GM21447 (cell line): ENCODE measurements around the gene TWNK.
"Not testable (repeated sequence)": the region's sequence is repeated elsewhere in the genome, so short reads cannot be mapped to it uniquely, and the experiment has no call there.

Experiments used
- ATAC-seq: cut with Tn5 transposase; IDR thresholded peaks from one replicate; pipeline ENCODE4 v1.9.1; 2021; ENCODE audit not compliant: unreplicated experiment

Gene TWNK

DNA sequence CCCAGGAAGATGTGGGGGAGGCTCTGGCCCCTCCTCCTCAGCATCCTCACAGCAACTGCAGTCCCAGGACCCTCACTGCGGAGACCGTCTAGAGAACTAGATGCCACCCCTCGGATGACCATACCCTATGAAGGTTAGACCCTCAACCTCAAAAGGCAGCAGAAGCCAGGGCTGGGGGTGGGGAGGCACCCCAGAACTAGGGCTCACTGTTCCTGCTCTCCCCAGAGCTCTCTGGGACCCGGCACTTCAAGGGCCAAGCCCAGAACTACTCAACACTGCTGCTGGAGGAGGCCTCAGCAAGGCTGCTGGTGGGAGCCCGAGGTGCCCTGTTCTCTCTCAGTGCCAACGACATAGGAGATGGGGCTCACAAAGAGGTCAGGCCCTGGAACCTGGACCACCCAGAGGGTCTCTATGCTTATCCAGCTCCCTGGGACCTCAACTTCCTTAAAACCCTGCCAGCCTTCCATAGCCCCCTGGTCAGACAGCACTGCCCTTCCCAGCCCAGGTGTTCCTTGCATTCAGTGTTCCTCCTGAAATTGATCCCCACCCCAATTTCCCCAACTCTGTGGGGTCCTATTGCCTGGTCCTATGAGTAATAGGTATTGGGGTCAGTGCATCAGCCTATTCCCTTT is 14.3 kb upstream of the TWNK start:
- no peak for ATAC-seq

DNA sequence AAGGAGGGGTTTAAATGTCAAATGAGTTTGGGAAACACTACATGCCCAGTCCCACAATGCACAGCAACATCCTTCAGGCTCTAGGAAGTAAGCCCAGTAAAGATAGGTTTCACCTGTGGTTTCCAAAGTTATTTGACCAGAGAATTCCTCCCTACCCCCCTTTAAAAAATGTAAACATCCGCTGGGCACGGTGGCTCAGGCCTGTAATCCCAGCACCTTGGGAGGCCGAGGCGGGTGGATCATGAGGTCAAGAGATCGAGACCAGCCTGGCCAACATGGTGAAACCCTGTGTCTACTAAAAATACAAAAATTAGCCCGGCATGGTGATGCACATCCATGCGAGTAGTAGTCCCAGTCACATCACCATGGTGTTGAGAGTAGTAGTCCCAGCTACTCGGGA is 11.9 kb upstream of the TWNK start:
- ATAC-seq, result not testable (repeated sequence)

DNA sequence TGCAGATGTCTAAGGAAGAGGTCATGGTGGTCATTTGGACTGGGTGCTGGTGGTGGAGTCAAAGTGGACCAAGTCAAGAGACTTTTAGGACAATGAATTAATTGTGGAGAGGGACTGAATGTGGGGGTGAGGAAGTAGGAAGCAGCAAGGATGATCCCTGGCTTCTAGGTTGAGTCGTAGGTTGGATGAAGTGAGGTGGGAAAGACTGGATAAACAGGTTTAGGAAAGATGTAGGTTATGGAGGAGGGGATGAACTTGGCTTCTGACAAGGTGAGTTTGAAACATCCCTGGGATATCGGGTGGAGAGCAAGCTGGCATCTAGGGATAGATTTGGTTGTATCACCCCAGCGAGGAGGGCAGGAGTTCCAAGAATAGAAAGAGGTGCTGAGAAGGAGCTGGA is 10.4 kb upstream of the TWNK start:
- no peak for ATAC-seq

DNA sequence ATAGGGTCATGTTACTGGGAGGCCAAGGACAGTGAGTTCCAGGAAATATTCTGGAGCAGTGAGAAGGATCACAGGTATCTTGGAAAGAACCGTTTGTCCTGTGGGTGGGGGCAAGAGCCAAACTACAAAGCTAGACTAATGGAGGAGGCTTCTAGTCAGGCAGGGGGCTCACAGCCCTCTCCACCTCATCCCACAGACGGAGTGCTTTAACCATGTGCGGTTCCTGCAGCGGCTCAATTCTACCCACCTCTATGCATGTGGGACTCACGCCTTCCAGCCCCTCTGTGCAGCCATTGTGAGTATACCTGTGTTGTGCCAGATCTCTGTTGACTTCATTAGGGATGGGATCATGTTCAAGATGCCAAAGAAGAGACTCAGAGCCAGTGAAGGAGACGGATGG is 9.9 kb upstream of the TWNK start:
- no peak for ATAC-seq

DNA sequence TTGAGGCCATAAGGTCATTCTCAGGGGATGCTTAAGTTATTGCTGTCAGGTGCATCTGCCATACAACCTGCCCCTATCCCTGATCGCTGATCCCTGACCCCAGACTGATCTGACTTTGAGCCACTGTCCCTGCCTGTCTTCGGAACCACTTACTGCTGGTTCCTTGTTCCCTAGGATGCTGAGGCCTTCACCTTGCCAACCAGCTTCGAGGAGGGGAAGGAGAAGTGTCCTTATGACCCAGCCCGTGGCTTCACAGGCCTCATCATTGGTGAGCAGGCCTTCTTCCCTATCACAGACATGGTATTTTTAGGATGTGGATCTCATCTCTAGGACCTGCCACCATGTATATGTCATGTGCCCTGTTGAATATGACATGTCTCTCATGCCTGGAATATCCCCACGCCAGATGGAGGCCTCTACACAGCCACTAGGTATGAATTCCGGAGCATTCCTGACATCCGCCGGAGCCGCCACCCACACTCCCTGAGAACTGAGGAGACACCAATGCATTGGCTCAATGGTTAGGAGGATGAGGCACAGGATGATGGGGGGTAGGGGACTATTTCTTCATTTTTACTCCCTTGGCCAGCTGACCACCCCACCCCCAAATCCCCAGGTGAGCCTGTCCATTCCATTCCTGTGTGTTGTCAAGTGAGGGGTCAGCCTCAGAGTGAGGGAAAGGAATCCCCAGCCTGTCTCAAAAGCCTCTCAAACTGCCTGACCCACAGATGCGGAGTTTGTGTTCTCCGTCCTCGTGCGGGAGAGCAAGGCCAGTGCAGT is 9.0 kb upstream of the TWNK start:
- ATAC-seq, result no peak

DNA sequence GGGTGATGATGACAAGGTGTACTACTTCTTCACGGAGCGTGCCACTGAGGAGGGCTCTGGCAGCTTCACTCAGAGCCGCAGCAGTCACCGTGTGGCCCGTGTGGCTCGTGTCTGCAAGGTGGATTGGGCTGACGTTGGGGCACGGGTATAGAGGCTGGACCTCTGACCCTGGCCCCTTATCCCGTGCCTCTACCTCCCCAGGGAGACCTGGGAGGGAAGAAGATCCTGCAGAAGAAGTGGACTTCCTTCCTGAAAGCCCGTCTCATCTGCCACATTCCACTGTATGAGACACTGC is 8.5 kb upstream of the TWNK start:
- ATAC-seq, result no peak

DNA sequence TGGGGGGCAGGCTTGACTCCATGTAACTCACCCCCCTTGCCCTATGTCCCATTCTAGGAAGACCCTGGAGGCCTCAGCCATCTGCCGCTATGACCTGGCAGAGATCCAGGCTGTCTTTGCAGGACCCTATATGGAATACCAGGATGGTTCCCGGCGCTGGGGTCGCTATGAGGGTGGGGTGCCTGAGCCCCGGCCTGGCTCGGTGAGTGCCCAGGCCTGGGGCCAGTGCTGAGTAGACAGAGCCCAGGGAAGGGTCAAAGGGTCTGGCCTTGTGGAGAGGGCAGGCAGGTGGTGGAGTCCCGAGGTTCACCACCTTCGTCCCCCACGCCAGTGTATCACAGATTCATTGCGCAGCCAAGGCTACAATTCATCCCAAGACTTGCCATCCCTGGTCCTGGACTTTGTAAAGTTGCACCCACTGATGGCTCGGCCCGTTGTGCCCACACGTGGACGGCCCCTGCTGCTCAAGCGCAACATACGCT is 7.5 kb upstream of the TWNK start:
- no peak for ATAC-seq

DNA sequence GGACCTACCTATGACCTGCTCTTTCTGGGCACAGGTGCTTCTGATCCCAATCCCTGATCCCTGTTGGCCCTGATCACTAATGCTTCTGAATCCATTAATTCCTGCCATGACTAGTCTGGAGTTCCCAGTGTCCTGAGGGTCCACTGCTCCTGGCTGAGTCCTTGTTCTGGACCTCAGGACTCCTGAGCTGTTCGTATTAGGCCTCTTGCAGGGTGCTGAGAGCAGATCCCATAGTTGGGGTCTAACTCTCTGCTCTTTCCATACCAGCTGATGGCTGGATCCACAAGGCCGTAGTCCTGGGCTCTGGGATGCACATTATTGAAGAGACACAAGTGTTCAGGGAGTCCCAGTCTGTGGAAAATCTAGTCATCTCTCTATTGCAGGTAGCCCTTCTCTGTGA is 7.0 kb upstream of the TWNK start:
- no peak for ATAC-seq

DNA sequence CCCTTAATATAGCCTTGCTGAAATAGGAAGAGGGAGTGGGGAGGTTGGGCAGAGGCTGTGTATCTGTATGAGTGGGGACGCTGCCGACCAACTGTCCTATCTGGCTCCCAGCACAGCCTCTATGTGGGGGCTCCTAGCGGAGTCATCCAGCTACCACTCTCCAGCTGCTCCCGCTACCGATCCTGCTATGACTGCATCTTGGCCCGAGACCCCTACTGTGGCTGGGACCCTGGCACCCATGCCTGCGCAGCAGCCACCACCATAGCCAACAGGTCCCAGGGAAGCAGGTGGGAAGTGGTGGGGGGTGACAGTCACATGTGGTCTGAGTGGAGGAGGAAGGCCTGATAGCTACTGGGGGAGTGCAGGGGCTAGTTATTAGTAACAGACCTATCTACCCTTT is 6.6 kb upstream of the TWNK start:
- ATAC-seq, result no peak

DNA sequence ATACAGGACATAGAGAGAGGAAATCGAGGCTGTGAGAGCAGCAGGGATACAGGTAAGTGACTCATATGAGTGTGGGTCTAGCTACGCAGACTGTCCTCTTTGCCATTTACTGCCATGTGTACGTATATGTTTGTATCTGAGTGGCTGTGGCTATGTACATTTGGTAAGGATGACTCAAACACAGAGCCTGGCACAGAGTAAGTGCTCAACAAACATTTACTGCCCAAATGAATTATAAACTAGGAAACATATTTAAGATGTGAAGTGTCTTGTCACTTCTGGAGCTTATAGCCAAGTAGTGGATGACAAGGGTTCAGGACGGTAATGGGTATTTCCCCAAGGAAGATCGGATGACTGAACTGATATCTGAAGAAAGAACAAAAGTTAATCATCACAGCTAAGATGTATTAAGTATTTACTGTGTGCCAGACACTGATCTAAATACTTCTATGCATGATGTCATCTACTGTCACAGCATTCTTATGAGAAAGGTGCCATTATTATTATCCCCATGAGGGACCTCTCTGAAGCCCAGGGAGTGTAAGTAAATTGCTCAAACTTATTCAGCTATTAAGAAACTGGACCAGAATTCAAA is 6.1 kb upstream of the TWNK start:
- no peak for ATAC-seq

DNA sequence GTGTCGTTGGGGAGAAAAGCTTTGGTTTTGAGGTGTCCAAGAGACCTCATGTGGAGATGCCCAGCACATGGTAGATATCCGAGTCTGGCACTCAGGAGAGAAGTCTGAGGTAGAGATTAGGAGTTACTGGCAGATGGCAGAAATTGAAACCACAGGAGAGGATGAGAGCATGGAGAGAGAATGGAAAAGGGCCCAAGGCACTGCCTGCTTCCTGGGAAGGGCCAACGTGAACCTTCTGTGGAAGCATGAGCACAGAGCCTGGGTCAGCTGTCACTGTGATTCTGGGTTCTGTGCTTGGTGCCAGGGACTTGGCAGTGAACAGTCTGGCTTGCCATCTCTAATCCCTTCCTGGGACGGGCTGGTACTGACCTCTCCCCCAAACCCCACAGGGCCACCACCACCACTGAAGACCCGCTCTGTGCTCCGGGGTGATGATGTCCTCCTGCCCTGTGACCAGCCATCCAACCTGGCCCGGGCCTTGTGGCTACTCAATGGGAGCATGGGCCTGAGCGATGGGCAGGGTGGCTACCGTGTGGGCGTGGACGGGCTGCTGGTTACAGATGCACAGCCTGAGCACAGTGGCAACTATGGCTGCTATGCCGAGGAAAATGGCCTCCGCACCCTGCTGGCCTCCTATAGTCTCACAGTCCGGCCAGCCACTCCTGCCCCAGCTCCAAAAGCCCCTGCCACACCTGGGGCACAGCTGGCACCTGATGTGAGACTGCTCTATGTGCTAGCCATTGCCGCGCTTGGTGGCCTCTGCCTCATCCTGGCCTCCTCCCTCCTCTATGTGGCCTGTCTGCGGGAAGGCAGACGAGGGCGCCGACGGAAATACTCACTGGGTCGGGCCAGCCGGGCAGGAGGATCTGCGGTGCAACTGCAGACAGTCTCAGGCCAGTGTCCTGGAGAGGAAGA is 4.2 kb upstream of the TWNK start:
- no peak for ATAC-seq

DNA sequence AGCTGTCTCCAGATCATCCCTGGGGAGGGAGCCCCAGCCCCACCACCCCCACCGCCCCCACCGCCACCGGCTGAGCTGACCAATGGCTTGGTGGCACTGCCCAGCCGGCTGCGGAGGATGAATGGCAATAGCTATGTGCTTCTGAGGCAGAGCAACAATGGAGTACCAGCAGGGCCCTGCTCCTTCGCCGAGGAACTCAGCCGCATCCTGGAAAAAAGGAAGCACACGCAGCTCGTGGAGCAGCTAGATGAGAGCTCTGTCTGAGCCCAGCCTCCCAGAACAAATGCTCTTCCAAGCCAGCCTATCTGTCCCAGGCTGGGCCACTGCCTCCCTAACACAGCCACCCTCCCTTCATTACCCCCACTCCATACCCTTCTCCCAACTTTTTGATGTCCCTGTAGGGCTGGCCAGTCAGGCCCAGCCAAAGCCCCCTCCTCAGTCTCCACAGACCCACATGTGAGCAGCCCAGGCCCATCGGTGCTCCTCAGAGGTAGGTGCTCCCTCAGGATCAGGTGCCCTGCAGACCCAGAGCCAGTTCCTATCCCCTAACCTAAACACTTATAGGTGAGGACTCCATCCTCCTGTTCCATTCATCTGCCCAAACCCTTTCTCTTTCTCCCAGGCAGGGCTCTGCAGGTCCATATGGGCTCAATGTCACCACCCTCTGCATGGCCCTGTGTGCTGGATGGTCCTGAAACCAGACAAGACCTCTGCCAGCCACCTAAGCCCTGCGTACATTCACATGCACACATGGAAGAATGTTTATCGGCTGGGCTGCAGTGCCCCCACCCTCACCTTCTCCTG is 3.3 kb upstream of the TWNK start:
- no peak for ATAC-seq

DNA sequence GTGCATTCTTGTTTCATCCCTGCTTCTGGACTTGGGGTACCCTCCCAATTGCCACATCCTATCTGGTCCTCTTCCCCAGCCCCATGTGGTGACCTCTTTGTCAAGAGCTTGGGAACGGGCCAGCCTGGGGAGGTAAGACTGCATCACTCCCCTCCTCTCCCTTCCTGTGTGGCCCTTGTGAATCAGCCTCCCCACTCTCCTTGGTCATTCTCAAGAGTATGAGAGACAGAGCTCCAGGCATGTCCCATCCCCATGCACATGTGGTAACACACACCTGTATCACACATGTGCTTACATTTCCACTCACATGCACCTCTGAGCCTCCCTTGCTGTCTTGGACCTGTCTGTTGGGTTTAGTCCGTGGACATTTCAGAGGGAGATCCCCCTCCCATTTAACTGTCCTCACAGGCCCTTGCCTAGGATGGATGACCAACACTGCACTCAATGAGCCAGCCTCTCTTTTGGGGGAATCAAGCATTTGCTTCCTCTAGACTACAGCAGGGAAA is 2.6 kb upstream of the TWNK start:
- ATAC-seq, result no peak

DNA sequence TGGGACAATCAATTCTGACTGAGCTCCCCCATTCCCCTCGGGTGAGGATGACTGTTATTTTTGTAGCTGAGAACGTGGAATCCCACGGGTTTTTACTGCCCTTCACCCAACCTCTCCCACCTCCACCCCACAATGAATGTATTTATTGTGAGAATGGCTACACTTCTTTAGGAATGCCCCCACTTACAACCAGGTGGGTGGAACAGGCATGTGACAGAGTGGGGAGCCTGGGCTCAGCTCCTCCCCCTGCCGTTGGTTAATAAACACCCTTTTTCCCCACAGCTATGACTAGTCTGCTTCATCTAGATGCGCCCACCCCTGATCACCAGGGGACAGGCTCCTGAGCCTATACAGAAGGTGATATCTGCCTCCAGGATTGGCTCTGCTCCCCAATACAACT is 2.0 kb upstream of the TWNK start:
- ATAC-seq, result no peak

DNA sequence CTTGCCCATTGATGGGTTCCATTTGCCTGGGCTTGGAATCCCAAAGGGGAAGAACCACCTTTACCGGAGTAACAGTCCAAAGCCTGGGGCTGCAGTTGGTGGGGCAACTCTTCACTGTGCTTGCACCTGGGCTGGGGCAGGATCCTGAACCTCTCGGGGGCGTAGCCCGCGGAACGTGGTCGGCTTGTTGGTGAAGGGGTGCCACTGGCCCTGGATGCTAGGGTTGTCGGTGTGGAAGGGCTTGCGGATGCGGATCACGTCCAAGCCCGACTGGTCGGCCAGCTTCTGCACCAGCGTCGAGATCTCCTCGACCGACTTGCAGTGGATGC is 756 bp upstream of the TWNK start:
- no peak for ATAC-seq

DNA sequence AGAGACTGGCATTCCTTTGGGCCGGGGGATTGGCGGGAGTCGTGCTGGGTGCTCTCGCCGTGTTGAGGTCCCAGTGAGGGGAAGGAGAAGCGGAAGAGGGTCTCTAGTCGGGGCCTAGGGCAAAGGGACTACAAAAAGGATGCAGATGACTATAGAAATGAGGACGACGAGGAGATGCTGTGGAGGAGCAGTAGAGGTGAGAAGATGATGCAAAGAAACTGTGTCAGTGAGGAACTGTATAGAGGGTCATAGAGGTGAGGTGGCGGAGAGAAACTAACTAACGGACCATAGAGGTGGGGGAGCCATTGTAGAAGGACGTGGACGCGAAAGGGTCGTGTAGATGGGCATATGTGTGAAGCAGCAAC is 324 bp downstream of the TWNK start:
- ATAC-seq, result no peak

DNA sequence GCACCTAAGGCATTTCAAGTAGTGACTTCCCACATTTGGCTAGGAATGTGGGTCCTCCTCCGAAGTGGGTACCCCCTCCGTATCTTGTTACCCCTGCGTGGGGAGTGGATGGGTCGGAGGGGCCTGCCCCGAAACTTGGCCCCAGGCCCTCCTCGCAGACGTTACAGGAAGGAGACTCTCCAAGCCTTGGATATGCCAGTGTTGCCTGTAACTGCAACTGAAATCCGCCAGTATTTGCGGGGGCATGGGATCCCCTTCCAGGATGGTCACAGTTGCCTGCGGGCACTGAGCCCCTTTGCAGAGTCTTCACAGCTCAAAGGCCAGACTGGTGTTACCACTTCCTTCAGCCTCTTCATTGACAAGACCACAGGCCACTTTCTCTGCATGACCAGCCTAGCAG is 823 bp downstream of the TWNK start:
- ATAC-seq, result no peak

DNA sequence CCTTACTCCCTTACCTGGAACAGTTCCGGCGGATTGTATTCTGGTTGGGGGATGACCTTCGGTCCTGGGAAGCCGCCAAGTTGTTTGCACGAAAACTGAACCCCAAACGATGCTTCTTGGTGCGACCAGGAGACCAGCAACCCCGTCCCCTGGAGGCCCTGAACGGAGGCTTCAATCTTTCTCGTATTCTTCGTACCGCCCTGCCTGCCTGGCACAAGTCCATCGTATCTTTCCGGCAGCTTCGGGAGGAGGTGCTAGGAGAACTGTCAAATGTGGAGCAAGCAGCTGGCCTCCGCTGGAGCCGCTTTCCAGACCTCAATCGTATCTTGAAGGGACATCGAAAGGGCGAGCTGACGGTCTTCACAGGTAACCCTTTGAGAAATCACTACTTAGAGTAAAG is 1.7 kb downstream of the TWNK start:
- ATAC-seq, result no peak

DNA sequence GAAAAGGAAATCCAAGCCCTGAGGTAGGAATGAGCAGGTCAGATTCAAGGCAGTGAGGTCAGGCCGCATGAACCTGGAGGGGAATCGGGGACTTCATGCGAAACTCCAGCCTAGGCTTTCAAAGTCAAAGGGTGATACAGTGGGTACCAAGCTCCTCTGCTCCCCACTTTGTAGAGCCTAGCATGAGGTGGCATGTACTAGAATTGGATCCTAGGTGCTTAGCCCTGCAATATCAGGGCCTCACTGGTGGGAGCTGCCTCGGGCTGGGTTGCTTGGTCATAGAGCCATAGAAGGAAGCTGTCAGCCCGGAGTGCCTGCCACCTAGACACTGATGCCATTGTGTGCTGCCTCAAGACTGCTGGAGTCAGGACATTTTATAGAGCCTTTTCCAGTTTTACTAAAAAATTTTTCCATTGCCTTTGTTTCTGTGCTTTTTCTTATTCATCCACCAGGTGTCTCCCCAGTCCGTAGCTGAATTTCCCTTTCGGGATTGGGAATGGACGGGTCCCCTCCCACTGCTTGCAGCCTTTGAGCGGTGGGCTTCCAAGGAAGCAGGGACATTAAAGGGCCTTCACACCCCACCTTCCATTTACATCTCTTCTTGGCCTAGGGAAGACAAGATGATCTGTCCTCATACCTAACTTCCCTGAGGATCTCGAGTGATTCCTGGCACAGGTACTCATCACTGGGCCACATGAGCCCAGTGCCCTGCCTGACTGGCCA is 6.8 kb downstream of the TWNK start:
- no peak for ATAC-seq

DNA sequence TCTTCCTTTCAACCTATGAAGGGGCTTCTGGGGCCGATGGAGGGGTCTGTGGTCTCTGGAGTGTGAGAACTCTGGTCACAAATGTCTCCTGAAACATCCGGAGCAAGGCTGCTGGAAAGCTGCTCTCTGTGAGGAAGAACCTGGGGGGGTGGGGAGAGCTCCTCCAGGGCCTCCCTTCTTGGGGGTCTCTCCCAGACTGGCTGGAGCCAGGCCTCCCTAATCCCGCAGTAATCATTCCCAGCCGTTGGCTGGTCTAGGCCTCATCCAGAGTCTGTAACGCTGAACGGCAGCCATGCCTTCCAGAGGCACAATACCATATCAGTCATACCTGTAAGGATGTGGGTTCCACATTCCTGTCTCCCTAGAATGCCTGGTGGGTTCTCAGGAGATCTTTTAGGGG is 7.8 kb downstream of the TWNK start:
- ATAC-seq, result no peak
